NCI-H1436 treated with DMSO at 0.1 percent for 48 hours (cell line): ENCODE measurements around the gene CXCR6.
"Not testable (repeated sequence)": the region's sequence is repeated elsewhere in the genome, so short reads cannot be mapped to it uniquely, and the experiment has no call there.

ENCODE experiments used
- DNase-seq: peaks from one replicate; lab custom pipeline; 2025; lab: John Stamatoyannopoulos, UW

Gene CXCR6

DNA sequence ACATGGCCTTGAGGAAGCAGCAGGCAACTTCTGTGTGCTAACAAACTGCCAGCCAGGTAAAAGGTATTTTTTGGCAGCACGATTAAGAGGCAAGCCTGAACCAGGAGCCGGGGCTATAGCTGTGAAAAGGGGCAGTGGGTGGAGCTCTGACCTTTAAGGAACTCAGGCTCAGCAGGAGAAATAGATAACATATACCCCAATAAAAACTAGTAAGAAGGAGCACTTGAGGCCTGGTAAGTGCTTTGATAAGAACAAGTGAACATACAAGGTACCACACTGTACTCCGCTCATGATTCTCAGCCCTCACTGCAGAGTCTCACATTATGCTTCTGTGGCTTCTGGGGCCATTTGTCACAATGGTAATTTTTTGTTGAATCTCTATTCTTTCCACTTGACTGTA lies 46.9 kb downstream of the CXCR6 start:
- DNase-seq, result no peak

GRCh38 chr3:45991341-45991740 lies 48.1 kb downstream of the CXCR6 start:
- DNase-seq, result no peak

GRCh38 chr3:45992133-45992729 lies 49.0 kb downstream of the CXCR6 start:
- no peak for DNase-seq

GRCh38 chr3:45992821-45993221 lies 49.6 kb downstream of the CXCR6 start:
- no peak for DNase-seq

GRCh38 chr3:45993421-45994027 lies 50.3 kb downstream of the CXCR6 start:
- DNase-seq, result no peak

DNA sequence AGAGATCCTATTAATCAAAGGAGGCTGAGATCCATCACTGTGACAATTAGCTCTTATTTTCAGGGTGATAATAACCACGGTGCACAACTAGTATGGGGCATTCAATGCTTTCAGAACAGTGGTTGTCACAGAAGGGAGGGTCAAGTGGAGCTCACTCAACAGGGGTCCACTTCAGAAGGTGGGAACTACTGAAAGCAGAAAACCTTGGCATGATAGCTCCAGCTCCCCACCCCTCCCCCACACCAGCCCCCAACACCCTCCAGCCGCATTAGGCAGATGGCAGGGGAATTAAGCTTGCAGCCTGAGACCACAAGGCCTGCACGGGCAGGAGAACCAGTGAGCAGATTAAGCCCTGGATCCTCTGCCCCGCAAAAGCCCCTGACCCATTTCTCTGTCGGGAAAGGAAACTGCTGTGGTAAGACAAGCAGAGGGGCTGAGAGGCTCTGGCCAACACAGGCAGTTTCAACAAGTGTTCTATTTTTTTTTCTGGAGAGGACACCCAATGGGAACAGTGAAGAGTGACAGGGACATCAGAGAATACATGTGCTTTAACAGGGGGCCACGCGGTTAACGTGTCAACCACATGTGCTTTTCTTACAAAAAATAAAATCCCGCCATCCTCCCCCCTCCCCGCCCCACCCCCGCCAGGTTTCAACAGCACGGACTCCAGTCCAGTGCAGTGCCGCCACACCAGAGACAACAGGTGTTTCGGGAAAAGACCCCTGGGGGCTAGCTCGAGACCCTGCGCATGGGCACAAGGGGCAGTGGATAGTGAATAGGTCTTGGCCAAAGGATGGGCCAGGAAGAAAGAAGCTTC lies 51.4 kb downstream of the CXCR6 start:
- no peak for DNase-seq

DNA sequence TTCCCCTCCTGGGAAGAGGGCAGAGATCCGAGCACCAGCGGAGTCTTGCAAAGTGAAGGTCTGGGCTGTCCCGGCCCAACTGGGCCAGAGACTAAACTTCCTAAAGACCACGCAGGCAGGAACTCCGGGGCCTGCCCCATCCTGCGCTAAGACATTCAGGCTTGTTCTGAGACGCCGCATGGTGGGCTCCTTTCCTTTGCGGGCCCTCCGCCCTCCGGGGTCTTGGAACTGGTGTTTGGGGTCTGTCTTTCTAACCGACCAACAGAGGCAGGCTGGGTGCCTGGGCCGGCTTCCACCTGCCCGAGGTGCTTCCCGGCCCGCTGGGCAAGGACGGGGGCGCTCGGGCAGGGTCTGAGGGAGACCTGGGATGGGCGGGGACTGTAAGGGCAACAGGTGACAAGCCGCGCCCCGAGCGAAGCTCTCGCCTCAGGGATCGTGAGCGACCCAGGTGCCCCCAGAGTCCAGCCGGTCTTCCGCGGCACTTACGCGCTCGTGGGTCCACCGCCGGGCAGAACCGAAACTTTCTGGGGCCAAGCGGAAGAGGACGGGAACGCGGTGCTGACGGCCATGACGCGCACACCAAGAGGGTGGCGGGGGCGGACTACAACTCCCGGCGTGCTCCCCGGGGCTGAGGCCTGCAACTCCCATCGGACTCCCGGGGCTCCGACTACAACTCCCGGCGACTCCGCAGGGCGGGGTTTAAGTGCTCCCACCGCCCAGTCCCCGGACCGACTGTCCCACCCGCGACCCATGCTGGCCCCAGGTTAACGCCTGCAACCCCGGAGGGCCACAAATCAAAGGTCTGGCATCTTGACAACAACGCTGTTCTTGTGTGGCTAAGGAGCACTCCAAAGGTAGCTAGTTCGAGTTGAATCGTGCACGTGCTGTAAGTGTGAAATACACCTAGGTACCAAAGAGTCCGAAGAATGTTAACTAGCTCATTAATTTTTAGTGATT lies 52.2 kb downstream of the CXCR6 start, which contains the start of gene FYCO1:
TSS of gene FYCO1 (minus strand) at position 589 of the 957 bp plus-strand sequence. CDS start 10,914 bp downstream, outside the sequence.
- no peak for DNase-seq

DNA sequence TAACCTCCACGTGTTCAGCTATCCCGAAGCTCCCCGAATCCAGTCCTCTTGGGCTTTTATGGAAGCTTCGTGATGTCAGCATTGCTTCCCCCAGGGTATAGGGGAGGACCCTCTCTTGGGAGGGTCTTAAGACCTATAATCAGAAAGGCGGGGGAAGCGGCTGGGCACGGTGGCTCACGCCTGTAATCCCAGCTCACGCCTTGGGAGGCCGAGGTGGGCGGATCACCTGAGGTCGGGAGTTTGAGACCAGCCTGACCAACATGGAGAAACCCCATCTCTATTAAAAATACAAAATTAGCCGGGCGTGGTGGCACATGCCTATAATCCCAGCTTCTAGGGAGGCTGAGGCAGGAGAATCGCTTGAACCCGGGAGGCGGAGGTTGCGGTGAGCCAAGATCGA lies 54.2 kb downstream of the CXCR6 start:
- DNase-seq, result not testable (repeated sequence)

DNA sequence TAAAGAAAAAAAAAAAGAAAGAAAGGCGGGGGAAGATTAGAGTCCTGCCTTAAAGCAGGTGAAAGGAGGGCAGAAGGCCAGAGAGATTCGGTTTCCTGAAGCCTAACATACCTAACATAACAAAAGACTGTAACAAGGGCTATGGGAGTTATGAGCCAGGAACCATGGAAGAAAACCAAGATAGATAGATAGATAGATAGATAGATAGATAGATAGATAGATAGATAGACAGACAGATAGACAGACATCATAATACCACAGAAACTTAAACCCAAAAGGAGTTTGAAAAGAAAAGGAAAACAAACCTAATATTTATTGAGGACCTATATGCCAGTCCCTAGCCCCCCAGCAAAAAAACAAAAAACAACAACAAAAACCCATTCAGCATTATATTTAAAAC lies 54.7 kb downstream of the CXCR6 start:
- no peak for DNase-seq
